Measurements from ENCODE around the gene EFNA5. TPM values are rescaled to one million over a fixed set of nuclear protein-coding genes. Genes with fewer than 3 reads are reported as not detected.

EFNA5 gene
- total RNA-seq, 3 donors from 2014 or later (not counting 1 experiment from before 2014, with no cell fraction given), result 2.2 to 8.1 (median 4.3) TPM

DNA sequence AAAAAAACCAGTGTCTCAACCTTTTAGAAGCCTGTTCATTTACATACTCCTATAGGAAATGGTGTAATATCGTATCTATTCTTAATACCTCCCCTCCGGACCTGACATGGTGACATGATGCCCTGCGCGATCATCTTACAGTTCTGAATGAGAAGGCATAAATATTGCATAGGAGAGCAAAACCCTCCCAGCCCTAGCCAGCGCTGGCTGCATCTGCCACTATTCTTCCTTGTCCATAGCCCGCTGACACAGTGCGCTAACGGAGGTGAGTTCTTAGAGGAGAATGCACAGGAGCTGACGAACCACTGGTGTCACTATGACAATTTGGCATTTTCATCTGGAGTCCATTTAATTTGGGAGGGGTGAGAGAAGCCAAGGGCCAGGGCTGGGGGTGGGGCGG lies 290.1 kb downstream of the EFNA5 start:
- DNase-seq (no peak), ATAC-seq (no peak)
- H3K36me3 ChIP-seq (ENCODE audit: control insufficient read depth, insufficient read depth, low read length), result no peaks in the 10 kb centered on the region
- intact Hi-C loops (cut with micrococcal nuclease), result no loop called here
- WGBS (ENCODE audit: insufficient coverage), result 98% methylated on average over 8 of the region's 10 CpGs
- H3K4me3 ChIP-seq (ENCODE audit: low read length), result no peak overlapping the region
- no peak overlapping the region for H3K4me3 Mint-ChIP-seq
- no peak overlapping the region for H3K27ac ChIP-seq (ENCODE audit: low read length)
- no peaks in the 10 kb centered on the region for H3K27me3 ChIP-seq (ENCODE audit: control insufficient read depth, insufficient read depth, low read length)
- no peaks in the 10 kb centered on the region for H3K4me1 ChIP-seq (ENCODE audit: control insufficient read depth, insufficient read depth, low read length)
- no peaks in the 10 kb centered on the region for H3K36me3 Mint-ChIP-seq
- TF ChIP-seq, protein P1, sequence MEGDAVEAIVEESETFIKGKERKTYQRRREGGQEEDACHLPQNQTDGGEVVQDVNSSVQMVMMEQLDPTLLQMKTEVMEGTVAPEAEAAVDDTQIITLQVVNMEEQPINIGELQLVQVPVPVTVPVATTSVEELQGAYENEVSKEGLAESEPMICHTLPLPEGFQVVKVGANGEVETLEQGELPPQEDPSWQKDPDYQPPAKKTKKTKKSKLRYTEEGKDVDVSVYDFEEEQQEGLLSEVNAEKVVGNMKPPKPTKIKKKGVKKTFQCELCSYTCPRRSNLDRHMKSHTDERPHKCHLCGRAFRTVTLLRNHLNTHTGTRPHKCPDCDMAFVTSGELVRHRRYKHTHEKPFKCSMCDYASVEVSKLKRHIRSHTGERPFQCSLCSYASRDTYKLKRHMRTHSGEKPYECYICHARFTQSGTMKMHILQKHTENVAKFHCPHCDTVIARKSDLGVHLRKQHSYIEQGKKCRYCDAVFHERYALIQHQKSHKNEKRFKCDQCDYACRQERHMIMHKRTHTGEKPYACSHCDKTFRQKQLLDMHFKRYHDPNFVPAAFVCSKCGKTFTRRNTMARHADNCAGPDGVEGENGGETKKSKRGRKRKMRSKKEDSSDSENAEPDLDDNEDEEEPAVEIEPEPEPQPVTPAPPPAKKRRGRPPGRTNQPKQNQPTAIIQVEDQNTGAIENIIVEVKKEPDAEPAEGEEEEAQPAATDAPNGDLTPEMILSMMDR (IDR thresholded peaks at IDR 0.05), result no peak
- H3K4me1 Mint-ChIP-seq, result peaks cover 0 to 14% of the 10 kb centered on the region in 2 donors
- no peaks in the 10 kb centered on the region for H3K9me3 ChIP-seq (ENCODE audit: control insufficient read depth, insufficient read depth, low read length)
- H3K27me3 Mint-ChIP-seq (ENCODE audit: low read depth in 2 of 2), result peaks cover 0 to 3% of the 10 kb centered on the region in 2 donors
- no peaks in the 10 kb centered on the region for H3K9me3 Mint-ChIP-seq
- H3K27ac Mint-ChIP-seq, result no peak overlapping the region

DNA sequence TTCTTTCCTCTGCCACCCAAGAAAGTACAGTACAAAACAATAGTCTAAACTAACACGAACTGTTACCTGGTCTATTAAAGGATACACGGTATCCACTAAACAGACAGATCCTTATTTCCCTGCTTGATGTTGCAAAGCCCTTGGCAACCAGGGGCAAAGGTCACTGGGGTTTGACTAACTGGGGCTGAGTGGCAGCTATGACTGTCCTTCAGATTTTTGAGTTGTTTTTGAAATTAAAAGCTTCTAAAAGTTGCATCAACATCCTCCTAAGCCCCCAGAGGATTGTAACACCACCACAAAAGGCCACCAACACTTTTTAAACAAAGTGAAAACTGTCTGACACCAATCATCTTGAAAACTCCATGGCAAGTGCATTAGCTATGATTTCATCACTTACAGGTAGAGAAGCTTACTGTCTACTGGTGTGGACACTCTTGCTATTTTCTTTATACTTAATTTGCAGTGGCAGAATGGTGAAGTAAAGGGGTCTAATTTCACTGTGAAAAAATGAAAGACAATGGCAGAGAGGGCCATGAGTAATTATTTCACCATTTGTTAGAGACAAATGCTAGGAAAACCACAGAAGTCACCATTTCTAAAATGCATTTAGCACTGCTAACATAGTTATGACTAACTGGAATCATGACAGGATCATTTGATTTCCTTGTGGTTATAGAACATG lies 292.4 kb downstream of the EFNA5 start:
- Mint-ChIP-seq H3K9me3 (no peaks in the 10 kb centered on the region), H3K4me3 (no peak overlapping the region), H3K36me3 (no peaks in the 10 kb centered on the region), H3K4me1 (peaks cover 0 to 9% of the 10 kb centered on the region in 2 donors), H3K27ac (no peak overlapping the region), H3K27me3 (ENCODE audit: low read depth in 2 of 2) (peaks cover 0 to 3% of the 10 kb centered on the region in 2 donors)
- no peak overlapping the region for H3K27ac ChIP-seq (ENCODE audit: low read length)
- ATAC-seq (peak in 2 of 3 donors; percentile 21 to 40), DNase-seq (no peak)
- no peaks in the 10 kb centered on the region for H3K27me3 ChIP-seq (ENCODE audit: control insufficient read depth, insufficient read depth, low read length)
- TF ChIP-seq, protein P1 (IDR thresholded peaks at IDR 0.05), result no peak
- no peak overlapping the region for H3K4me3 ChIP-seq (ENCODE audit: low read length)
- WGBS (ENCODE audit: insufficient coverage), result 88% methylated on average over 2 of the region's 2 CpGs
- no peaks in the 10 kb centered on the region for H3K36me3 ChIP-seq (ENCODE audit: control insufficient read depth, insufficient read depth, low read length)
- intact Hi-C loops (cut with micrococcal nuclease), result no loop called here
- H3K4me1 ChIP-seq (ENCODE audit: control insufficient read depth, insufficient read depth, low read length), result no peaks in the 10 kb centered on the region
- no peaks in the 10 kb centered on the region for H3K9me3 ChIP-seq (ENCODE audit: control insufficient read depth, insufficient read depth, low read length)

DNA sequence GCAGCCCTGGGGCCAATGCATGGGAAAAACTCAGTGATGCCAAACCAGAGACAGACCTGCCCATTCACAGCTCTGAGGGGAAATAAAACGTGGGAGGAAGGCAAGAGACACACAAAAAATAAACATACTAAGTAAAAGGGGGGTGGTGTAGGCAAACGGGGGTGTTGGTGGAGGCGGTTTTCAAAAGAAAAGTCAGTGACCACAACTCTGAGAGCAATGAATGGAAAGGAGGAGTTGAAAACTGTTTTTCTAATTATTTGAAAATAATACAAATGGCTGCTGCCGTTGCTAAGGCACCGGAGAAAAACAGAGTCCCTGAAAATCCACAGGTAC lies 293.5 kb downstream of the EFNA5 start:
- Histone ChIP-seq H3K4me3 (ENCODE audit: low read length) (no peak overlapping the region), H3K9me3 (ENCODE audit: control insufficient read depth, insufficient read depth, low read length) (no peaks in the 10 kb centered on the region), H3K27ac (ENCODE audit: low read length) (no peak overlapping the region), H3K36me3 (ENCODE audit: control insufficient read depth, insufficient read depth, low read length) (no peaks in the 10 kb centered on the region), H3K27me3 (ENCODE audit: control insufficient read depth, insufficient read depth, low read length) (no peaks in the 10 kb centered on the region), H3K4me1 (ENCODE audit: control insufficient read depth, insufficient read depth, low read length) (no peaks in the 10 kb centered on the region)
- Mint-ChIP-seq H3K9me3 (no peaks in the 10 kb centered on the region), H3K27ac (peak overlapping the region in 1 of 2 donors; percentile 25), H3K36me3 (no peaks in the 10 kb centered on the region), H3K4me3 (no peak overlapping the region), H3K27me3 (ENCODE audit: low read depth in 2 of 2) (peaks cover 0 to 3% of the 10 kb centered on the region in 2 donors), H3K4me1 (peaks cover 0 to 9% of the 10 kb centered on the region in 2 donors)
- DNase-seq (no peak), ATAC-seq (peak in 1 of 3 donors; percentile 9)
- intact Hi-C loops (cut with micrococcal nuclease), result no loop called here
- WGBS (ENCODE audit: insufficient coverage), result 88% methylated on average over 4 of the region's 5 CpGs
- TF ChIP-seq, protein P1 (IDR thresholded peaks at IDR 0.05), result no peak

Measured in natural killer cell (primary cell).